A549 (cell line): ENCODE measurements around the gene BCS1L.

Experiments used
- CTCF ChIP-seq: fragments of >200 bp; sonication (Bioruptor Twin); formaldehyde crosslinking; IDR thresholded peaks from 3 replicates; pipeline ENCODE4 v1.5.1; 2016
- HMGXB4 ChIP-seq: fragments of 250-450 bp; sonication (Bioruptor Pico); IDR thresholded peaks from 2 replicates; pipeline ENCODE4 v1.5.0; 2021; ENCODE audit warnings: mild to moderate bottlenecking, moderate library complexity, borderline replicate concordance
- NPAS2 ChIP-seq: fragments of 250-450 bp; sonication (Bioruptor Pico); IDR thresholded peaks from 2 replicates; pipeline ENCODE4 v1.8.0; 2022; ENCODE audit warnings: mild to moderate bottlenecking, moderate library complexity, borderline replicate concordance
- PHF8 ChIP-seq: fragments of 200-600 bp; sonication (generic); IDR thresholded peaks from 2 replicates; pipeline ENCODE4 v1.6.1; 2016; ENCODE audit warnings: low read depth, mild to moderate bottlenecking, antibody characterized with exemption, moderate library complexity, borderline replicate concordance
- POLR2A ChIP-seq: IDR thresholded peaks from 2 replicates; pipeline ENCODE4 v1.6.1; 2012; ENCODE audit warnings: mild to moderate bottlenecking, low read length

GRCh38 chr2:218658671-218659257 is 719 bp upstream of the BCS1L start:
- peak; percentile 59 for TF ChIP-seq CTCF
- no peak for TF ChIP-seq POLR2A
- TF ChIP-seq PHF8: peak; percentile 52; the same call in 1 of the 2 replicates
- TF ChIP-seq HMGXB4 (CRISPR knock-in tag): no peak
- TF ChIP-seq NPAS2 (CRISPR knock-in tag): no peak
